D341Med (cell line): ENCODE data around the gene NPB.

Experiments used
- DNase-seq: peaks from one replicate; pipeline ENCODE4 v3.0.0; 2012; ENCODE audit warnings: low spot score

The NPB gene

DNA sequence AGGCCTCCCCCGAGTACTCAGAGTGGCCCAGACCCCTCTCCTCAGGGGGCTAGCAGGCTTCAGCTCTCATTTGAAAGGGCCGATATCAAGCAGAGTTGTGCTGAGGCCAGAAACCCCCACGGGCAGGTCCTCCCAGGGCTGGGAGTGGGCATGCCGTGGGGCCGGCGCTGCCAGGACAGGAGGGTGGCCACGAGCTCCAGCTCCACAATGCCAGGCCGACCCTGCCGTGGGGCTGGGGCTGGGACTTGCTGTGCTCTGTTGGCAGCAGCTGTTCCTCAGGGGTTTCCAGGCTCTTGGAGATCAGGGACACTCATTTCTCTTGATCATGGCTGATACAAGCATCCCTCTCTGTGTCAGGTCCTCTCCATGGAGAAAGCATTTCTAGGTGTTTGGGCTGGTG, 3.2 kb upstream of the NPB start:
- DNase-seq, result no peak

GRCh38 chr17:81899514-81900166, 2.4 kb upstream of the NPB start:
- DNase-seq, result no peak

DNA sequence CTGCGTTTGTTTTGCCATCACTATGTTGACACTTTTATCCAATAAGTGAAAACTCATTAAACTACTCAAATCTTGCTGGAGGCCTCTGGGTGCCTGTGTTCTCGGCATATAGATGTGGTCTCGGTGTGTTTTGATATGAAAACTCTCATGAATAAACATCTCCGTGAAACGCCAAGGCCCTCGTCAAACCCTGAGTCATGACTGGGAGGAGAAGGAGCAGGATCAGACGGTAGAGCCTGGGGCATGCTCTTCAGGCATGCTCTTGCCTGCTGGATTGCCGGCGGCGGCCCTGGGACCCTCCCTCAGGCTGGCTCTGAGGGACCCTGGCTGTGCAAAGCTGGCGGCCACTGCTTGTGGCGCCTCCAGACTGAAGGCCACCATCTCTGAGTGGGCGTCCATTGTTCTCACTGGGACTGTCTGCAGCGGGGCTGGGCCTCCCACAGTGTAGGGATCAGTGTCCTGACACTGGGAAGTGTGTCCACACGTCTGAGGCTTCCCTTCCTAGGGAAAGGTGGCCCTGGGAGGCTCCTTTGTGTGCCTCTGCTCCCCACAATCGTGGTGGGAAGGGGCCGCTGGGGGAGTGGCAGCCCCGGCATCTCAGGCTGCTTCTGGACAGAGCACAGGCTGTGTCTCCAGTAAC, 1.7 kb upstream of the NPB start:
- no peak for DNase-seq

GRCh38 chr17:81901167-81902022, 643 bp upstream of the NPB start:
- no peak for DNase-seq

DNA sequence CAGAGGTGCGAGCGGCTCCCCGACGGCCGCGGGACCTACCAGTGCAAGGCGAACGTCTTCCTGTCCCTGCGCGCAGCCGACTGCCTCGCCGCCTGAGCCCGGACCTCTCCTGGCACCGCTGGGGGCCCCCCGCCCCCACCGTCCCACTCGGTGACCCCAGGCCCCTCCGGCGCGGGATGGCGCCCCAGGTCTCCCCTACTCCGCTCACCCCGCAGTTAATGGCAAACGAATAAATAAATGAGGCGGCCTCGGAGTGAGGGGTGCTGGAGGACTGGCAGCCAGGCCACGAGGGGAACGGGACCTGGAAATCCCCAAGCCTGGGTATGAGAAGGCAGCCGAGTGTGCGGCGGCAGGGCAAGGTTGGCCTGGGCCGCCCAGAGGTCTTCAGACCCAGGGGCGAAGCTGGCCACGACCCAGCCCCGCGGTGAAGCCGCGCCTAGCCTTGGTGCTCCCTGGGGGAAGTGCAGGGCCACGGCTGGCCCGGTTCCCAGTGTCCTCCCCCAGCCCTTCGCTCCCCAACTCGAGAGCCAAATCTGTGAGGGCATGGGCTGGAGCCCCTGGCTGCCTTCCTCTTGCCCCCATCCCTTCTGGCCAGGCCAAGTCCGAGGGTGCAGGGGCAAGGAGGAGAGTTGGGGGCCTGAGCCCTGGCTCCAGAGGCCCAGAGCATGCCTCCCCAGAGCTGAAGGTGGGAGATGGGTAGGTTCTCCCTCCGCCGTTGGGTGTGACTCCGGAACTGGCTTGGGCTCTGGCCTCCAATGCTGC, 796 bp downstream of the NPB start:
- DNase-seq, result no peak

DNA sequence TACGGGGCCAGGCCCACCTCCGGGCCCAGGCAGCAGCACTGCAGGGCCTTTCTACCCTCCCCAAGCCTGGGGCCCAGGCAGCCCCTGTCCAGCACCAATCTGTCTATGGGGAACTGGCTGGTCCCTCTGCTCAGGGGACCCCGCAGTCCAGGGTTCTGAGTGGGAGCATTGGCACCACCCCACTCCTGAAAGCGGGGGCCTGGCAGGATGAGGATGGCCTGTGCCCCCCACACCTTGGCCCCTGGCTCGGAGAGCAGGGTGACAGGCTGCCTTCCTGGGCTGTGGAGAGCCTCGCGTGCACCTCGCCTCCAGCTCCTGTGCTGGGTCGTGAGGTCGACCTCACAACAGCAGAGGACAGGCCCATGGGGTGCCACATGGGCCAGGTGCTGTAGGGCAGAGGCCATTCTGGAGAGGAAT, 1.4 kb downstream of the NPB start:
- no peak for DNase-seq

DNA sequence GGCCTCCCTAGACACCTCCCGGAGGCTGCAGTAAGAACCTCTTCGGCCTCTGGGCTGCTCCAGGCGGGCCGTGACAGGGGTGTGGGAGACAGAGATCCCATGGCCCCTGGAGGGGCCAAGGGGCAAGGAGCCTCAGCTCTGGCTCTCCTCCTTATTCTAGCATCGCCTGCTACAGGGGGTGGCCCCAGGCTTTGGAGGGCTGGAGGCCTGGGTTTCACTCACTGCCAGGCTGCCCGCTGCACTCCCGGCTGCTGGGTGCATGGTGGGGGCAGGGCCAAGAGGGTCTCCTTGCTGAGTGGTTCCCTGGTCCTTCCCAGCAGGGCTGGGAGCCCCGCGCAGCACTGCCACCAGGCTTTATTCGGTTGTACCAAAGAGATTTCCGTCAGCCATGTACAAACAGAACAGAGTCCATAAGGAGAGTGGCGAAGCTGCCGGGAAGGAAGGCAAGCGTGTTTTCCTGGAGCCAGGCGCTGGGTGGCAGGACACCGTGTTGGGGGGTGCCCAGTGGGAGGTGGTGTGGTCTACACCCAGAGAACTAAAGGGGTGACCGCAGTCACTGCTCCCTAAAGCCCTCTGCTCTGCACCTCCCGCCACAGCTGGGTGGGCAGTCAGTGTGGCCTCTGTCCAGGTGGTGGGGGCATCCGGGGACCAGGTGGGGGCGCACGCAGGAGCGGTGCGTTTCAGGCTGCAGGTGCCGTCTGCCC, 2.0 kb downstream of the NPB start:
- DNase-seq, result no peak

DNA sequence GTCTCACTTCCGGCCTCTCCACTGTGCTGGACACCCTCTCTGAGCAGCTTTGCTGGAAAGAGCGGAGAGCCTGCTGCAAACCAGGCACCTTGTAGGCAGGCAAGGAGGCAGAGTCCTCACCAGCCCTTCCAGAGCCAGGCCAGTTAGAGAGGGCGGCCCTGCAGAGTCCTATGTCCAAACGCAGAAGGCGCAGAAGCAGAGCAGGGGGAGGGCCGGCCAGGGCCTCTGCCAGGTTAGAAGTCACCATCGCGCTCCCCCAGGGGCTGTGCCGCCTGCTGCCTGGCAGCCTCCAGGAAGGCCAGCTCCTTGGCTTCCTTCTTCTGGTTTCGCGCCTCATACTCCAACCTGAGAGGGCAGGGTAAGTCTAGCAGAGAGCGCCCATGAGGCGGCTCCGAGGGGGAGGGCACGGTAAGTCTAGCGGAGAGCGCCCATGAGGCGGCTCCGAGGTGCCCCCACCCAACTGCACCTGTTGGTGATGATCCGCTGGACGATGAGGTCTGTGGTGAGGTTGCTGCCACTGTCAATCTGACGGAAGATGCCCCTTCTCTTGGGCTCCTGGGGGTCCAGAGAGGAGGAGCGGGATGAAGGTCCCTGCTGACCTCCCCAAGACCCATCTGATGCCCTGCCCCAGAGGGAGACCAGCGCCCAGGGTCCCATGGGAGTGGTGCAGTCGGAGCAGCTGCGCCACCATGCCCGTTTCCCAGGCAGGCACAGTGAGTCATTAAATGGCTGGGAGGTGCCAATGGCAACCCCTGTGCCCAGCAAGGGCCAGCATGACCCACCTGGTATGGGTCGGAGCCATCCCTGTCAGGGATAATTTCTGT, 2.8 kb downstream of the NPB start:
- DNase-seq, result no peak

DNA sequence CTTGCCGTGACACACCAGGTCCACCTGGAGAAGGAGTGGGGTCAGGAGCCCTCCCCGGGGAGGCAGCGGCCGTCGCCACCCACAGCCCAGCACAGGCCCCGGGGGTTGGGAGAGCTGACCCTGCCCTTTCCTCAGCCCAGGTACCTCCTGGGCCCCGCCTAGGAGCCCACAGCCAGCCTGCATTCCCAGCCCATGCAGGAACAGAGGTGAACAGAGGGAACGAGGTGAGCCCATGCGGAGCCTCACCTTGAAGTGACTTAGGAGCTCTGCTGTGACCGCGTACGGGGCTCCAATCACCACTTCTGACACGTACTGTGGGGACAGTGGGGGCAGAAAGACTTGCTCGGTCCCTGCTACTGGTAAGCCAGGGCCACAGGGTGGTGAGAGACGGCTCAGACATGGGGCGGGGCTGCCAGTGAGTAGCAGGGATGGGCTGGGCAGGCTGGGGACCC, 3.4 kb downstream of the NPB start:
- no peak for DNase-seq

DNA sequence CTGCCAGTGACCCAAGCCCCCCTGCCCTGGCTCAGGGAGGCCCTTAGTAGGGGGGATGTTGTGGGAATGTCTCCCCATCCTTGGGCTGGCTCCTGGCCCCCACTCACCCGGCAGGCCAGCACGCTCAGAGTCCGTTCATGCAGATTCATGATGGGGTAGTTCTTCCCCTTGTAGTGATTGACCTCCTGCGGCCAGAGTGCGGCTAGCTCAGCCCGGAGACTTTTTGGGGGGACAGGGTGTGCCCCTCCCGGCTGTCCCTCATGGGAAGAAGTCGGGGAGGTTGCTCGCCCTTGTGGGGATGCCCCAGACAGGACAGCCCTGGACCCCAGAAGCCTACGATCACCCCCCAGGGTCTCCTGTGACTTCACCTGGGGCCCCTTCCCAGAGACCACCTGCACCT, 4.0 kb downstream of the NPB start:
- DNase-seq, result no peak

DNA sequence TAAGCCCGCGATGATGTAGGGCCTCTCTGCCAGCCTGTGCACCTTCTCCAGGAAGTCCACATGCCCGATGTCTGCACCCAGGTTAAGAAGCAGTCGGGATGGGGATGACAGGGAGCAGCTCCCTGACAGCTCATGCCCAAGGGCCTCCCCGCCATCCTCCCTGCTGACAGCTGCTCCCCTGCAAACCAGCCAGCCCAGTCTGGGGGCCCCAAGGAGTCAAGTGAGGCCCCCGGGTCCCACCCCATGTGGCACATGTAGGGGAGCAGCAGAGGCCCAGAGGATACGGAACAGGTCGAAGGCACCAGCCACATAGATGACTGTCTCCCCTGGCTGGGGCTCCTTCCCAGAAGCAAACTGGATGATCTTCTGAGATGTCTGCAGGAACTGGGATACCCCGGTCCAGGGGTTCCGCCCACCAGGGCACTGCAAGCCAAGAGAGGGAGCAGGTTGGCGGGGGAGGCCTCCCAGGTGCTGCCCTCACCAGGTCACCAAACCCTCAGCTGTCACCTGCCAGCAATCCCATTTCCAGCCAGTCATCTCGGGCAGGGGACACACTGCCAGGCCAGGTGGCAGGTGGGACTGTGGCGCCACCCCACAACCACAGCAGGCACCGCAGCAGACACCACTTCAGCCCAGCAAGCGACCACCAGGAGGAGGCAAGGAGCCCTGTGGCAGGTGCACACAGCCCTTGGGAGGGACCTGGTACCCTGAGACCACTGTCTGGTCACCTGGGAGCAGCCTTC, 4.6 kb downstream of the NPB start:
- peak; percentile 69 for DNase-seq

DNA sequence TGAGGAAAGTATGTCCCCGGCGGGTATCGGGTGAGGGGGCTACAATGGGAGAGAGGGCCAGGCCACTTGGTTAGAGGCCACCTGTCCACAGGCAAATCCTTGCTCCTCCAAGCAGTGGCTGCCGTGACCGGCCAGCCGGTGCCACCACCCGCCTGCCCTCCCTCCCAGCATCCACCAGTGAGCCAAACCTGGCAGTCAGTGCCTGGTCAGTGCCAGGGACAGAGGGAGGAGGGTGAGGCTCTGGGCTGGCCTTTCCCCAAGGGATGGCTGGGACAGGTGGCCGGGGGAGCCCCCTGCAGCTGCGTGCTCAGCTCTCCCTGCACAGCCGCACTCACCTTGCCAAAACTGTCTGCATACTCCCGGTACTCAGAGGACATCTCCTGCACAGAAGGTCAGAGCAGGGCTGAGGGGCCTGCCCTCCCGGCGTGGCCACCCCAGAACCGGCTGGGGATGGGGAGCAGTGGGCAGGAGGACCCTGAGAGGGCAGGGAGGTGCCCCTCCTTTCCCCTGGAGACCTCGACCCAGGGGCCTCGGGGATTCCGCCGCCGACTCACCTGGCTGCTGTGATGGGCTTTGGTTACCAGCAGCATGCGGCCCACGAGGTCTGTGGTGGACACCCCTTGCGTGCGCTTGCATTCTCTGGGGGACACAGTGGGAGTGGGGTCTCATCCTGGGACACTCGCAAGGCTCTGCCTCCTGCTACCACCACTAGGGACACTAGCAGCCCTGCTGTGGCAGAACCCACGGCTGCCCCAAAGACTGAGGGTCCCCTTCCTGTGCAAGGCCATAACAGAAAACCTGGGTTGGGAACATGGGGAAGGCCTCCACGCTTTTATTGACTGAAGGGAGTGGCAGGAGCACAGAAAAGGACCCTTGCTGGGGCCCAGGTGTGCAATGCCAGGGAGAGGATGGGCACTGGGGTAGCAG, 5.4 kb downstream of the NPB start:
- no peak for DNase-seq

- no peak for DNase-seq
Observed at GRCh38 chr17:81908793-81909192, 6.8 kb downstream of the NPB start.

DNA sequence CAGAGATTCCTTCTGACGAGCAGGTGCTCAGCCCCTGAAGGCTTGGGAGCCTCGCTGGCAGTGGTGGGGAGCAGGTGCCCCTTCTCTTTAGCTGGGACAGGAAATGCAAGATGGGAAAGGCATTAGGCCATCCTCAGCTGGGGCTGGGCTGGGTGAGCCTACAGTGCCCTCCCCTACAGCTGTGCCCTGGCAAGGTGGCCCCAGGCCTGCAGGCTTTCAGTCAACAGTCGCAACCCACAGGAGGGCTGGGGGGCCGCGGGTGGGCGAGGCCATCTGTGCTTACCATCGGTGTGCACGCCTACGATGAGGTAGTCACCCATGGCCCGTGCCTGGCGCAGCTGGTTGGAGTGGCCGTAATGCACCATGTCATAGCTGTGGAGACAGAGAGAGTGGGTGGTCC, 7.2 kb downstream of the NPB start:
- no peak for DNase-seq

DNA sequence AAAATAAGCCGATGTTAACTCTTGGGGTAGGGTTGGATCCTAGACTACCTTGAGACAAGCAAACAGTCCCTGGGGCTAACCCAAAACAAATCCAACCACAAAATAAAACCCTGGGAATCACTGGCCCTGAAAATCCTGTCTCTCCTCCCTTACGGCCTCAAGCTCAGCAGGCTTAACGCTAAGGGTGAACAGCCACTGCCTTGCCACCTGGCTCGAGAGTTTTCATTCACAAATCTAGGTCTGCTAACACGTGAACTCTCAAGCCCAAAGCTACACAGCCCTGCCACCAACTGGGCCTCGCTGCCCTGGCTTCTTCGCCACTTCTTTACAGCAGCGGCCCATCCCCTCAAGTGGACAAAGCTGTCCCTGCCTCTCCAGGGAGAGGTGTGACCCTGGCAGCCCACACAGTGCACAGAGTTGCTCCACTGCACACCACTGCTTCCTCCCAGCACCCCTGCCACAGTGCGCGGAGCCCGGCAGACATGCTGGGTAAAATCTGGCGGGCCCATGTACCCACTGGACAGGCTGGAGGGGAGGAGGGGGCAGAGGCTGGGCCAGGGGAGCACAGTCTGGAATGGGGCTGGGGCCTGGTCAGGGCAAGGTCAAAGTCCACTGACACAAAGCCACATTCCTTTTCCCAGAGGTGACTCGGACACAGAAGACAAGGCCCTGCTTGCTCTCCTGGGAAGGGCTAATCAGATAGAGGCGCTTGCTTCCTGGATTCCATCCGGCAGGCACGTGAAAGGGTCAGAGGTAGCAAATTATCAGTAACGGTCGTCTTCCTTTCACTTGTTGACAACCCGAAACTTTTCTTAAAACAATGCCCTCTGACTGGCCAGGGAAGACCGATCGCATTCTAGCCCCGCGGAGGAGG, 8.2 kb downstream of the NPB start:
- no peak for DNase-seq

DNA sequence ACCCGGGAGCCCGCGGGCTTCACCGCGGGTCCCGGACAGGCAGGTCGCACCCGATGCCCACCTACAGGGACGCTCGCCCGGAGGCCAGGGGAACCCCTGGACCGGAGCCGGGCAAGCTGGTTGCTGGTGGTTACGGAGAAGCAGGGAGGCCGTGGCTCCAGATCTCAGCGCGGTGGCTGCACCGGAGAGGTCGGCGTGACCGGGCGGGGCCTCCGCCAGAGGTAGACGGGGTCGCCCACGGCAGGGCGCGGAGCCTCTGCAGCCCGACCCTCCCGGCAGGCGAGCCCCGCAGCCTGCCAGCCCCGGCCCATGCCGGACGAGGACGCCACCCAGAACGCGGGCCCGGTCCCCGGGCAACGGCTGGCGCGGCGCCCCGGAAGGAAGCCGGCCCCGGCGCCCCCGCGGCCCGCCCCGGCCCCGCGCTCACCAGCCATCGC, 8.8 kb downstream of the NPB start:
- no peak for DNase-seq

GRCh38 chr17:81911277-81911961, 9.4 kb downstream of the NPB start, which contains the start of gene PCYT2:
PCYT2 (minus strand) TSS chr17:81911399; CDS start chr17:81911355, 44 bp downstream.
- DNase-seq, result peak; percentile 100
